K562 (cell line): ENCODE data around the gene TMEM86B. TPM values are rescaled to one million over a fixed set of nuclear protein-coding genes. Genes with fewer than 3 reads are reported as not detected.

Experiments used
- CBFA2T2 ChIP-seq: fragments of 450-650 bp; conservative IDR thresholded peaks from 2 replicates; pipeline ENCODE4 v1.6.1; 2017; ENCODE audit warnings: mild to moderate bottlenecking
- CREM ChIP-seq: IDR thresholded peaks from 2 replicates; pipeline ENCODE4 v1.6.1; 2014; ENCODE audit warnings: antibody characterized with exemption, low read depth
- E2F4 ChIP-seq: sonication (generic); formaldehyde crosslinking; IDR thresholded peaks from 2 replicates; pipeline ENCODE4 v1.8.0; 2022; ENCODE audit warnings: mild to moderate bottlenecking, low read depth, missing genetic modification reagents
- MAFG ChIP-seq: fragments of 450-650 bp; conservative IDR thresholded peaks from 2 replicates; pipeline ENCODE4 v1.6.1; 2016; ENCODE audit warnings: missing genetic modification characterization, missing compliant biosample characterization
- MTA3 ChIP-seq: fragments of 450-650 bp; formaldehyde crosslinking; IDR thresholded peaks from 2 replicates; pipeline ENCODE4 v1.6.1; 2017; ENCODE audit warnings: mild to moderate bottlenecking, borderline replicate concordance
- MXD1 ChIP-seq: fragments of 250-450 bp; sonication (Bioruptor Pico); IDR thresholded peaks from 2 replicates; pipeline ENCODE4 v1.8.0; 2021; ENCODE audit warnings: borderline replicate concordance, mild to moderate bottlenecking, moderate library complexity; ENCODE audit not compliant: poor library complexity, severe bottlenecking
- MYC ChIP-seq, 2 experiments: fragments of 250-450 bp in 1 of 2; sonication (Bioruptor Pico) in 1 of 2; IDR thresholded peaks; 2 replicates each; pipeline versions ENCODE4 v1.5.1 to v1.6.1; 2012 to 2021; ENCODE audit warnings: low read depth in 2 of 2, borderline replicate concordance in 1 of 2, improper control_type of control experiment in 1 of 2, low read length in 1 of 2, mild to moderate bottlenecking in 1 of 2, moderate library complexity in 1 of 2
- PCBP1 ChIP-seq: fragments of 200-400 bp; formaldehyde crosslinking; IDR thresholded peaks from 2 replicates; pipeline ENCODE4 v1.6.1; 2018; ENCODE audit warnings: mild to moderate bottlenecking, low read depth, low read length; ENCODE audit not compliant: poor library complexity, severe bottlenecking
- PREB ChIP-seq: sonication (generic); formaldehyde crosslinking; IDR thresholded peaks from 2 replicates; pipeline ENCODE4 v1.8.1; 2023; ENCODE audit warnings: mild to moderate bottlenecking, missing genetic modification reagents
- TEAD1 ChIP-seq, 2 experiments: fragments of 450-650 bp in 1 of 2; sonication (generic) in 1 of 2; formaldehyde crosslinking; IDR thresholded peaks; 2 replicates each; pipeline versions ENCODE4 v1.4.0 to v1.8.0; 2020 to 2022; ENCODE audit warnings: mild to moderate bottlenecking in 2 of 2, missing genetic modification reagents in 1 of 2
- TEAD4 ChIP-seq, 2 experiments: sonication (generic) in 1 of 2; formaldehyde crosslinking in 1 of 2; IDR thresholded peaks; 2 replicates each; pipeline versions ENCODE4 v1.6.1 to v1.8.0; 2012 to 2022; ENCODE audit warnings: borderline replicate concordance in 1 of 2, inconsistent platforms in 1 of 2, low read length in 1 of 2, mild to moderate bottlenecking in 1 of 2, missing genetic modification reagents in 1 of 2
- U2AF2 ChIP-seq: fragments of 200-400 bp; formaldehyde crosslinking; optimal IDR thresholded peaks from 2 replicates; pipeline ENCODE3; 2017; ENCODE audit warnings: low read depth, mild to moderate bottlenecking, low read length
- USF2 ChIP-seq: sonication (generic); formaldehyde crosslinking; IDR thresholded peaks from 2 replicates; pipeline ENCODE4 v1.5.0; 2020; ENCODE audit warnings: missing genetic modification reagents
- ZHX1 ChIP-seq: fragments of 150-350 bp; conservative IDR thresholded peaks from 2 replicates; pipeline ENCODE4 v1.6.1; 2014; ENCODE audit warnings: low read length
- ZNF12 ChIP-seq: sonication (generic); formaldehyde crosslinking; IDR thresholded peaks from 2 replicates; pipeline ENCODE4 v1.4.0; 2020; ENCODE audit warnings: mild to moderate bottlenecking, missing genetic modification reagents
- ZNF253 ChIP-seq: fragments of 250-450 bp; sonication (Bioruptor Pico); conservative IDR thresholded peaks from 2 replicates; pipeline ENCODE4 v1.6.1; 2021; ENCODE audit warnings: mild to moderate bottlenecking
- ZNF263 ChIP-seq: sonication (generic); formaldehyde crosslinking; IDR thresholded peaks from 2 replicates; pipeline ENCODE4 v1.8.0; 2022; ENCODE audit warnings: mild to moderate bottlenecking, missing genetic modification reagents, borderline replicate concordance
- ZNF57 ChIP-seq: fragments of 450-650 bp; formaldehyde crosslinking; IDR thresholded peaks from 2 replicates; pipeline ENCODE4 v1.4.0; 2020; ENCODE audit warnings: mild to moderate bottlenecking, moderate library complexity
- ZNF644 ChIP-seq: fragments of 200-800 bp; sonication (Bioruptor generic); IDR thresholded peaks from 2 replicates; pipeline ENCODE4 v1.6.1; 2016; ENCODE audit warnings: low read depth, missing genetic modification characterization, missing compliant biosample characterization
- polyA plus RNA-seq, 8 experiments: library from polyadenylated mRNA; depleted of rRNA in 4 of 8; stranded (reverse) in 5 of 8; unstranded in 3 of 8; fragments of >200 nt; fragmentation: Nextera tagmentation in 2 of 8; fragmentation: Illumina TruSeq in 1 of 8; extraction: Ambion mirVana in 2 of 8; extraction: Trizol in 1 of 8; gene quantifications; 2 replicates each; pipeline versions ENCODE4 v1.2.1 to v1.2.3, GENCODE V29; 2011 to 2014; ENCODE audit warnings: inconsistent platforms in 1 of 8, missing spikeins in 1 of 8
- total RNA-seq, 7 experiments: library from RNA; depleted of rRNA in 6 of 7; stranded (reverse); fragments of >200 nt in 6 of 7; fragmentation: Illumina TruSeq in 2 of 7; extraction: Trizol in 2 of 7; gene quantifications; 2 replicates each; pipeline versions ENCODE4 v1.2.1 to v1.2.3, GENCODE V29; 2011 to 2021; ENCODE audit warnings: low replicate concordance in 1 of 7

The TMEM86B gene
- total and polyA plus RNA-seq, 9 of the 15 experiments (the other 6 are each of a cell fraction or from before 2014, with no cell fraction given): 0.28 to 7.9 (median 2.1) TPM

GRCh38 chr19:55179606-55180484, 48.7 kb downstream of the TMEM86B start, which contains the start of gene SYT5 (continued):
- peak; percentile 69 for TF ChIP-seq MYC (IDR thresholded peaks at IDR 0.05; ENCODE audit: low read depth, low read length)
- TF ChIP-seq MYC (CRISPR knock-in tag; IDR thresholded peaks at IDR 0.05; ENCODE audit: borderline replicate concordance, low read depth): no peak
- peak; percentile 78 for TF ChIP-seq ZNF263 (CRISPR knock-in tag)
- no peak for TF ChIP-seq TEAD4 (IDR thresholded peaks at IDR 0.05; ENCODE audit: low read length)
- 0 out of 2 replicates have a peak, but pooled peaks have one; percentile 12 for TF ChIP-seq TEAD4 (CRISPR knock-in tag; IDR thresholded peaks at IDR 0.05; ENCODE audit: borderline replicate concordance)
- no peak for TF ChIP-seq MAFG
- no peak for TF ChIP-seq ZNF57 (CRISPR knock-in tag)
- peak; percentile 58 for TF ChIP-seq CREM
- peak in 1 of 2 experiments; percentile 77; a peak in 2 of 4 replicates for TF ChIP-seq TEAD1 (CRISPR knock-in tag; IDR thresholded peaks at IDR 0.05)
- TF ChIP-seq ZNF253: no peak
- TF ChIP-seq ZHX1: no peak
- TF ChIP-seq USF2 (CRISPR knock-in tag): peak; percentile 82
- peak; percentile 94 for TF ChIP-seq MXD1 (CRISPR knock-in tag)
- TF ChIP-seq ZNF12 (CRISPR knock-in tag): 0 out of 2 replicates have a peak, but pooled peaks have one; percentile 62
- no peak for TF ChIP-seq CBFA2T2
- no peak for TF ChIP-seq PREB (CRISPR knock-in tag)
- TF ChIP-seq U2AF2: no peak
- peak; percentile 83; the same call in 1 of the 2 replicates for TF ChIP-seq E2F4 (CRISPR knock-in tag)
- no peak for TF ChIP-seq MTA3
- no peak for TF ChIP-seq ZNF644 (tag)
- peak; percentile 36 for TF ChIP-seq PCBP1
